Measurements from ENCODE around the gene PEF1.

GRCh38 chr1:31583995-31584868 lies 60.4 kb downstream of the PEF1 start:
- TF ChIP-seq ESRRG (CRISPR knock-in tag; IDR thresholded peaks at IDR 0.05) (no peak), ZFP30 (CRISPR knock-in tag; IDR thresholded peaks at IDR 0.05) (no peak), ZNF8 (CRISPR knock-in tag; IDR thresholded peaks at IDR 0.05) (no peak), CREB5 (CRISPR knock-in tag; IDR thresholded peaks at IDR 0.05; ENCODE audit: low read depth) (no peak), ISL1 (CRISPR knock-in tag; IDR thresholded peaks at IDR 0.05) (no peak), ARNTL (CRISPR knock-in tag; IDR thresholded peaks at IDR 0.05; ENCODE audit: borderline replicate concordance, low read depth) (no peak), POU6F1 (CRISPR knock-in tag; IDR thresholded peaks at IDR 0.05; ENCODE audit: borderline replicate concordance, low read depth) (no peak), PATZ1 (CRISPR knock-in tag; IDR thresholded peaks at IDR 0.05; ENCODE audit: borderline replicate concordance) (no peak), TSHZ2 (CRISPR knock-in tag; IDR thresholded peaks at IDR 0.05) (0 out of 2 replicates have a peak, but pooled peaks have one; percentile 16), BACH2 (CRISPR knock-in tag; IDR thresholded peaks at IDR 0.05; ENCODE audit: borderline replicate concordance) (no peak), OSR1 (CRISPR knock-in tag; IDR thresholded peaks at IDR 0.05) (no peak)

All from SK-N-SH treated with all-trans-retinoic acid at 6 μM for 48 hours (cell line).